ENCODE data around the gene PITPNM3. TPM values are rescaled to one million over a fixed set of nuclear protein-coding genes. Genes with fewer than 3 reads are reported as not detected.
"Not testable (repeated sequence)": the region's sequence is repeated elsewhere in the genome, so short reads cannot be mapped to it uniquely, and the experiment has no call there.

The PITPNM3 gene
- total RNA-seq, 1 donor from 2014 or later = 2.8 TPM

DNA sequence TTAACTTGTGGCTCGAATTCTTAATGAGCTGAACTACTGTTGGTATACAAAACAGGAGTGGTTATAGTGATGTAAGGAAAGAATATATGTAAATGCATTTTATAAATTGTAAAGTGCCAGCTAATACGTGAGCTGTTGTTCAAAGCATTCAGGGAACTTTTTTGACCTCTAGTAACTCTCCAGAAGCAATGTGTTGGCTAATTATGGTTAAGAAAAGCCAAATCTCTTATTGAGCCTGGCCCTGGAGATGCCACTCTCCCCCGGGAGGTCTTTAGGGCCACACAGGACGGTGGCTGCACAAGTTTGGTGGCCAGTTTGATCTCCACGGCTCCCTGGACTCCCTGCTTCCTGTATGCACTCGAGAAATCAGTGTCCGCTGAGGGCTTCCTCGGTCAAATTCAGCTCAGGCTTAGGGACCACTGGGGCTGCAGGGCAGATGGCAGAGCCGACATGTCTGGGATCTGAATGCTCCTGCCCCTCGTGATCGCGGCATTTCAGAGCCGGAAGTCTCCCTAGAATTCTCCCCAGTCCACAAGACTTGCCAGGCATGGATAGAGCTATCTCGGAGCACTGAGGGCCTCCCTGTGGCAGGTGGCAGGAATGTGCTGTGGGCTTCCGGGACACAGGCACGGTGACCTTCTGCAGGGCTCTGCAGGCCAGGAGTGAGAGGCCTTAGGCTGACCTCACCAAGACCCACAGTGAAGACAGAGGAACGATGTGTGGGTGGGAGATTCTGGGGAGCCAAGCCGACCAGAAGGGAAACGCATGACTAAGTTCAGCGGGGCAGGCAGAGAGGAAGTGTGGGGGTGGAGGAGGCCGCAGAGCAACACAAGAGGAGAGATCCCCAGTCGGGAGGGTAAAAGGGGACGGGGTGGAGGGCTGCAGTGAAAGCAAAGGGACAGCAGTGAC is 18.6 kb upstream of the PITPNM3 start:
- DNase-seq (ENCODE audit: low spot score, unreplicated experiment) = no peak
- Mint-ChIP-seq H3K4me3 (ENCODE audit: low read depth) (no peak overlapping the region), H3K9me3 (ENCODE audit: low read depth) (no peaks in the 10 kb centered on the region), H3K36me3 (ENCODE audit: insufficient read depth) (peaks cover 19% of the 10 kb centered on the region), H3K27me3 (no peaks in the 10 kb centered on the region), H3K27ac (peak overlapping the region; percentile 56), H3K4me1 (ENCODE audit: low read depth) (peaks cover 2% of the 10 kb centered on the region)
- TF ChIP-seq, protein P1, sequence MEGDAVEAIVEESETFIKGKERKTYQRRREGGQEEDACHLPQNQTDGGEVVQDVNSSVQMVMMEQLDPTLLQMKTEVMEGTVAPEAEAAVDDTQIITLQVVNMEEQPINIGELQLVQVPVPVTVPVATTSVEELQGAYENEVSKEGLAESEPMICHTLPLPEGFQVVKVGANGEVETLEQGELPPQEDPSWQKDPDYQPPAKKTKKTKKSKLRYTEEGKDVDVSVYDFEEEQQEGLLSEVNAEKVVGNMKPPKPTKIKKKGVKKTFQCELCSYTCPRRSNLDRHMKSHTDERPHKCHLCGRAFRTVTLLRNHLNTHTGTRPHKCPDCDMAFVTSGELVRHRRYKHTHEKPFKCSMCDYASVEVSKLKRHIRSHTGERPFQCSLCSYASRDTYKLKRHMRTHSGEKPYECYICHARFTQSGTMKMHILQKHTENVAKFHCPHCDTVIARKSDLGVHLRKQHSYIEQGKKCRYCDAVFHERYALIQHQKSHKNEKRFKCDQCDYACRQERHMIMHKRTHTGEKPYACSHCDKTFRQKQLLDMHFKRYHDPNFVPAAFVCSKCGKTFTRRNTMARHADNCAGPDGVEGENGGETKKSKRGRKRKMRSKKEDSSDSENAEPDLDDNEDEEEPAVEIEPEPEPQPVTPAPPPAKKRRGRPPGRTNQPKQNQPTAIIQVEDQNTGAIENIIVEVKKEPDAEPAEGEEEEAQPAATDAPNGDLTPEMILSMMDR (IDR thresholded peaks at IDR 0.05; ENCODE audit: unreplicated experiment) = no peak

DNA sequence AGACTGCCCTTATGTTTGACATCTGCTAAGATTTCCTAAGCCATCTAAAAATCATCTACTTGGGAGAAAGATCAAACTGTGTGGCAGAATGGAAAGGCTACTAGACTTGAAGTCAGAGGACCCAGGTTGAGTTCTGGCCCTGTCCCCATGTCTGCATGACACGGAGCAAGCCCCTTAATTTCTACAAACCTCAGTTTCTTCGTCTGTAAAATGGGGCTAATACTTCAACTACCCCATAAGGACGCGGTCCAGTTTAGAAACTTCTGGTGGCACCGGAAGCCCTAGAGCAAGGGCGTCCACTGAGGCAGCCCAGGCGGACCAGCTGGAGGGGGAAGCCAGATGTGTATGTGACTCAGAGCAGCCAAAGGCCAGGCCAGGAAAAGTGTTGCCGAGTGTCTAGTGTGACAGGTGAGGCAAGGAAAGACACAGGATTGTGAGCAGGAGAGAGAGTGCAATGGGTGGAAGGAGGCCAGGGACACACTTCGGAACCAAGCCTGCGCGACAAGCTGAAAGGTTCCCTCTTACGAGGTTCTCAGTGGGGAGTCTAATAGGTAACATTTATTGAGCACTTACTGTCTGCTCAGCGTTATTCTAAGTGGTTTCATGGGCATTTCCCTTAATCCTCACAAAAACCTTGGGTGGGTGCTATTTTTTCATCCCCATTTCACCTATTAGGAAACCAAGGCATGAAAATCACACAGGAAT is 17.8 kb upstream of the PITPNM3 start:
- no peaks in the 10 kb centered on the region for H3K9me3 Mint-ChIP-seq (ENCODE audit: low read depth)
- no peak for DNase-seq (ENCODE audit: low spot score, unreplicated experiment)
- TF ChIP-seq, protein P1 (IDR thresholded peaks at IDR 0.05; ENCODE audit: unreplicated experiment) = no peak
- H3K4me1 Mint-ChIP-seq (ENCODE audit: low read depth) = peaks cover 4% of the 10 kb centered on the region
- no peaks in the 10 kb centered on the region for H3K27me3 Mint-ChIP-seq
- no peak overlapping the region for H3K27ac Mint-ChIP-seq
- no peak overlapping the region for H3K4me3 Mint-ChIP-seq (ENCODE audit: low read depth)
- peaks cover 18% of the 10 kb centered on the region for H3K36me3 Mint-ChIP-seq (ENCODE audit: insufficient read depth)

DNA sequence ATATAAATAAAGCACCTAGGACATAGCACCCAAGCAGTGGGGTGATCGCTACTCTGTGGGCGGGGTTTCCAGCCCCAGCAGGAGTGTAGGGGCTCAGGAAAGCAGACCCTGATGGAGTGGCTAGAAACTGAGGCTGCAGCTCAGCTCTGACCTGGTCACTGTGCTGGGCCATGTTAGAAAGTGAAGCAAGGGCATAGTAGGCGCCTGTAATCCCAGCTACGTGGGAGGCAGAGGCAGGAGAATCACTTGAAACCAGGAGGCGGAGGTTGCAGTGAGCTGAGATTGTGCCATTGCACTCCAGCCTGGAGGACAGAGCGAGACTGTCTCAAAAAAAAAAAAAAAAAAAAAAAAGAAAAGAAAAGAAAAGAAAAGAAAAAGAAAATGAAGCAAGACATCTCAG is 17.1 kb upstream of the PITPNM3 start:
- H3K36me3 Mint-ChIP-seq (ENCODE audit: insufficient read depth) = peaks cover 14% of the 10 kb centered on the region
- H3K27ac Mint-ChIP-seq; H3K4me3 Mint-ChIP-seq (ENCODE audit: low read depth); H3K9me3 Mint-ChIP-seq (ENCODE audit: low read depth); H3K27me3 Mint-ChIP-seq; H3K4me1 Mint-ChIP-seq (ENCODE audit: low read depth); DNase-seq (ENCODE audit: low spot score, unreplicated experiment): not testable (repeated sequence)

DNA sequence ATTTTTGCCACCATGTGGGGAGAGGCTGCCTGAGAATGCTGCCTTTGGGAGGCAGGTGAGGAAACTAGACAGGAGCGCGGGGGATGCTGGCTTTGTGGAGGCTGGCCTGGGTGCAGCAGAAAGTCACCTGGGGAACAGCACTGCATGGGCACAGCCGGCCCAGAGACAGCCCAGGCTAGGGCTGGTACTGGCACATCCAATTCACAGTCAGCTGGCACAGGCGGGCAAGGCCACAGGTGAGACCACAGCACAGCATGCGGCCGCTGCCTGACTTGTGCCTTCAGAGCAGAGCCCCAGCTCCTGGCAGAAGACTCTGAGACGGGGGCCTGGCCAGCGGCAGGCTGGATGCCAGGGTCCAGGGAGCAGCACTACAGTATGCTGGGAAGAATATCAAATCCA is 16.6 kb upstream of the PITPNM3 start:
- no peaks in the 10 kb centered on the region for H3K9me3 Mint-ChIP-seq (ENCODE audit: low read depth)
- no peak overlapping the region for H3K27ac Mint-ChIP-seq
- peaks cover 13% of the 10 kb centered on the region for H3K36me3 Mint-ChIP-seq (ENCODE audit: insufficient read depth)
- no peak overlapping the region for H3K4me3 Mint-ChIP-seq (ENCODE audit: low read depth)
- peaks cover 4% of the 10 kb centered on the region for H3K4me1 Mint-ChIP-seq (ENCODE audit: low read depth)
- H3K27me3 Mint-ChIP-seq = no peaks in the 10 kb centered on the region
- TF ChIP-seq, protein P1 (IDR thresholded peaks at IDR 0.05; ENCODE audit: unreplicated experiment) = no peak
- DNase-seq (ENCODE audit: low spot score, unreplicated experiment) = no peak

DNA sequence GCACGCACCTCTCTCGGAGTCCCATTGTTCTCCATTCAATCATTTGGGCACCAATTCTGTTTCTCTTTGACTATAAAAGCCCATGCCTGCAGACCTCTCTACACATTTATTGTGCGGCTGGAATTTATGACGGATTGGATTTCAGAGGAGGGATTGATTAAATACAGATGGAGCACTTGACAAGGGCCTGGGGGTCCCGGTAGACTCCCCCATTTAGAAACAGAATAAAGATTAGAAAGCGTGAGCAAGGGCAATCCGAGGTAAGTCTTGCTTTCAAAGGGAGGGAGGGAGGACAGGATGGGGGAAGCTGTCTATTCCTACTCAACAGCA is 15.1 kb upstream of the PITPNM3 start:
- H3K4me3 Mint-ChIP-seq (ENCODE audit: low read depth) = no peak overlapping the region
- no peaks in the 10 kb centered on the region for H3K27me3 Mint-ChIP-seq
- H3K36me3 Mint-ChIP-seq (ENCODE audit: insufficient read depth) = peaks cover 4% of the 10 kb centered on the region
- peaks cover 4% of the 10 kb centered on the region for H3K4me1 Mint-ChIP-seq (ENCODE audit: low read depth)
- no peak overlapping the region for H3K27ac Mint-ChIP-seq
- H3K9me3 Mint-ChIP-seq (ENCODE audit: low read depth) = no peaks in the 10 kb centered on the region
- DNase-seq (ENCODE audit: low spot score, unreplicated experiment) = no peak
- TF ChIP-seq, protein P1 (IDR thresholded peaks at IDR 0.05; ENCODE audit: unreplicated experiment) = no peak
